Measurements from ENCODE around the gene ZMYM4.
A peak's percentile ranks its signal among the peaks of the same experiment; 100 is the strongest.

Gene ZMYM4

GRCh38 chr1:35278886-35279554 is 10.5 kb downstream of the ZMYM4 start:
- no peak for DNase-seq (ENCODE audit: low spot score)

GRCh38 chr1:35279555-35279904 is 11.0 kb downstream of the ZMYM4 start:
- DNase-seq (ENCODE audit: low spot score), result no peak

- DNase-seq (ENCODE audit: low spot score), result no peak
Observed at GRCh38 chr1:35280006-35280405, 11.5 kb downstream of the ZMYM4 start.

GRCh38 chr1:35281565-35281964 is 13.1 kb downstream of the ZMYM4 start:
- DNase-seq (ENCODE audit: low spot score), result no peak

GRCh38 chr1:35282172-35282571 is 13.7 kb downstream of the ZMYM4 start:
- no peak for DNase-seq (ENCODE audit: low spot score)

- DNase-seq (ENCODE audit: low spot score), result no peak
Observed at GRCh38 chr1:35284852-35285251, 16.3 kb downstream of the ZMYM4 start.

GRCh38 chr1:35285771-35286606 is 17.5 kb downstream of the ZMYM4 start:
- peak; percentile 19 for DNase-seq (ENCODE audit: low spot score)

- no peak for DNase-seq (ENCODE audit: low spot score)
Observed at GRCh38 chr1:35287807-35288640, 19.5 kb downstream of the ZMYM4 start.

- no peak for DNase-seq (ENCODE audit: low spot score)
Observed at GRCh38 chr1:35288761-35289160, 20.3 kb downstream of the ZMYM4 start.

- no peak for DNase-seq (ENCODE audit: low spot score)
Observed at GRCh38 chr1:35290452-35290851, 21.9 kb downstream of the ZMYM4 start.

GRCh38 chr1:35294809-35295208 is 26.3 kb downstream of the ZMYM4 start:
- no peak for DNase-seq (ENCODE audit: low spot score)

GRCh38 chr1:35297886-35298285 is 29.4 kb downstream of the ZMYM4 start:
- DNase-seq (ENCODE audit: low spot score), result no peak

GRCh38 chr1:35298464-35298863 is 30.0 kb downstream of the ZMYM4 start:
- DNase-seq (ENCODE audit: low spot score), result peak; percentile 29

GRCh38 chr1:35300376-35300775 is 31.9 kb downstream of the ZMYM4 start:
- DNase-seq (ENCODE audit: low spot score), result no peak

- no peak for DNase-seq (ENCODE audit: low spot score)
Observed at GRCh38 chr1:35301674-35302392, 33.3 kb downstream of the ZMYM4 start.

GRCh38 chr1:35305383-35305782 is 36.9 kb downstream of the ZMYM4 start:
- no peak for DNase-seq (ENCODE audit: low spot score)

GRCh38 chr1:35315649-35316048 is 47.1 kb downstream of the ZMYM4 start:
- no peak for DNase-seq (ENCODE audit: low spot score)

- DNase-seq (ENCODE audit: low spot score), result no peak
Observed at GRCh38 chr1:35316264-35316663, 47.8 kb downstream of the ZMYM4 start.

GRCh38 chr1:35319988-35320713 is 51.6 kb downstream of the ZMYM4 start:
- DNase-seq (ENCODE audit: low spot score), result no peak

GRCh38 chr1:35320937-35321336 is 52.4 kb downstream of the ZMYM4 start:
- DNase-seq (ENCODE audit: low spot score), result no peak

- DNase-seq (ENCODE audit: low spot score), result no peak
Observed at GRCh38 chr1:35324486-35324885, 56.0 kb downstream of the ZMYM4 start.

Measured in CD4-positive, alpha-beta T cell treated with Interleukin-6 at 100 ng/mL for 8 hours (primary cell).